Thymus (tissue), 11 donors: Measurements from ENCODE around the gene PDCD7. TPM values are rescaled to one million over a fixed set of nuclear protein-coding genes. Genes with fewer than 3 reads are reported as not detected.
A peak's percentile ranks its signal among the peaks of the same experiment; 100 is the strongest.

Experiments
- DNase-seq, 9 donors: peaks; one replicate each; pipeline ENCODE4 v3.0.0-alpha.2; 2013; ENCODE audit warnings: low spot score in 9 of 9, low read depth in 6 of 9, missing footprints in 1 of 9
- H3K27ac ChIP-seq, 2 donors: one replicate each; pipeline ENCODE4 v1.5.1; 2013; ENCODE audit warnings: control low read depth in 1 of 2, low read depth in 1 of 2, low read length in 1 of 2, mild to moderate bottlenecking in 1 of 2, moderate library complexity in 1 of 2
- H3K27me3 ChIP-seq, 2 donors: one replicate each; pipeline ENCODE4 v1.5.1; 2013; ENCODE audit warnings: low read length in 1 of 2; ENCODE audit not compliant: control insufficient read depth in 2 of 2, insufficient read depth in 1 of 2
- H3K36me3 ChIP-seq, 2 donors: one replicate each; pipeline ENCODE4 v1.5.1; 2013; ENCODE audit warnings: low read length in 1 of 2, mild to moderate bottlenecking in 1 of 2, moderate library complexity in 1 of 2; ENCODE audit not compliant: control insufficient read depth in 2 of 2, insufficient read depth in 2 of 2
- H3K4me1 ChIP-seq, 2 donors: one replicate each; pipeline ENCODE4 v1.5.1; 2013; ENCODE audit warnings: low read length in 2 of 2; ENCODE audit not compliant: control insufficient read depth in 2 of 2, insufficient read depth in 2 of 2
- H3K4me3 ChIP-seq, 2 donors: one replicate each; pipeline ENCODE4 v1.5.1; 2013; ENCODE audit warnings: low read length in 2 of 2, control low read depth in 1 of 2, mild to moderate bottlenecking in 1 of 2
- H3K9me3 ChIP-seq, 2 donors: one replicate each; pipeline ENCODE4 v1.5.1; 2013; ENCODE audit warnings: low read length in 1 of 2, mild to moderate bottlenecking in 1 of 2; ENCODE audit not compliant: control insufficient read depth in 2 of 2, insufficient read depth in 1 of 2
- WGBS: extraction: QIAGEN DNeasy Blood & Tissue Kit; methylation state at CpG from one replicate; pipeline ENCODE4 v1.1.7; 2013; 5-methylcytosine and 5-hydroxymethylcytosine counted together
- polyA plus RNA-seq: library from polyadenylated mRNA; stranded (reverse); fragments of 200-250 nt; gene quantifications from one replicate; pipeline ENCODE4 v1.2.3, GENCODE V29; 2013
- total RNA-seq: library from RNA; stranded (reverse); fragments of 120-200 nt; gene quantifications from one replicate; pipeline ENCODE4 v1.2.4, GENCODE V29; 2013
- donor health status: healthy.

The PDCD7 gene
- total and polyA plus RNA-seq, 2 donors: 12.2 to 16.6 TPM

GRCh38 chr15:65083262-65083701, 50.3 kb downstream of the PDCD7 start:
- 87% methylated on average over 7 of the region's 7 CpGs for WGBS
- Histone ChIP-seq H3K4me3 (no peak overlapping the region), H3K27ac (no peak overlapping the region), H3K36me3 (no peaks in the 10 kb centered on the region), H3K9me3 (no peaks in the 10 kb centered on the region), H3K4me1 (peaks cover 2 to 12% of the 10 kb centered on the region in 2 donors), H3K27me3 (peaks cover 0 to 25% of the 10 kb centered on the region in 2 donors)
- DNase-seq: no peak

- H3K9me3 ChIP-seq: no peaks in the 10 kb centered on the region
- peaks cover 2 to 14% of the 10 kb centered on the region in 2 donors for H3K4me1 ChIP-seq
- H3K36me3 ChIP-seq: no peaks in the 10 kb centered on the region
- H3K27ac ChIP-seq: no peak overlapping the region
- no peak overlapping the region for H3K4me3 ChIP-seq
- peak in 4 of 9 donors; percentile 13 to 39 (median 22) for DNase-seq
- WGBS: 6% methylated on average over 7 of the region's 7 CpGs
- H3K27me3 ChIP-seq: peaks cover 3 to 34% of the 10 kb centered on the region in 2 donors
Measured at GRCh38 chr15:65082303-65082953, 51.2 kb downstream of the PDCD7 start.

GRCh38 chr15:65081758-65082157, 51.9 kb downstream of the PDCD7 start:
- H3K27ac ChIP-seq: no peak overlapping the region
- no peak for DNase-seq
- H3K36me3 ChIP-seq: no peaks in the 10 kb centered on the region
- peaks cover 4 to 40% of the 10 kb centered on the region in 2 donors for H3K27me3 ChIP-seq
- peaks cover 2 to 14% of the 10 kb centered on the region in 2 donors for H3K4me1 ChIP-seq
- no peaks in the 10 kb centered on the region for H3K9me3 ChIP-seq
- 66% methylated on average over 5 of the region's 5 CpGs for WGBS
- H3K4me3 ChIP-seq: no peak overlapping the region

GRCh38 chr15:65081270-65081669, 52.3 kb downstream of the PDCD7 start:
- Histone ChIP-seq H3K27ac (no peak overlapping the region), H3K4me1 (peaks cover 2 to 14% of the 10 kb centered on the region in 2 donors), H3K4me3 (no peak overlapping the region), H3K27me3 (peaks cover 4 to 45% of the 10 kb centered on the region in 2 donors), H3K36me3 (no peaks in the 10 kb centered on the region), H3K9me3 (no peaks in the 10 kb centered on the region)
- WGBS: 78% methylated on average over 6 of the region's 6 CpGs
- no peak for DNase-seq

GRCh38 chr15:65079580-65079979, 54.0 kb downstream of the PDCD7 start:
- H3K4me1 ChIP-seq: peaks cover 2 to 14% of the 10 kb centered on the region in 2 donors
- H3K27me3 ChIP-seq: peaks cover 4 to 39% of the 10 kb centered on the region in 2 donors
- H3K4me3 ChIP-seq: no peak overlapping the region
- no peaks in the 10 kb centered on the region for H3K9me3 ChIP-seq
- H3K27ac ChIP-seq: no peak overlapping the region
- no peaks in the 10 kb centered on the region for H3K36me3 ChIP-seq
- WGBS: 98% methylated on average over 5 of the region's 5 CpGs
- DNase-seq: no peak

GRCh38 chr15:65077981-65078352, 55.6 kb downstream of the PDCD7 start:
- peaks cover 4 to 37% of the 10 kb centered on the region in 2 donors for H3K27me3 ChIP-seq
- H3K27ac ChIP-seq: no peak overlapping the region
- peaks cover 2 to 14% of the 10 kb centered on the region in 2 donors for H3K4me1 ChIP-seq
- H3K4me3 ChIP-seq: no peak overlapping the region
- H3K36me3 ChIP-seq: no peaks in the 10 kb centered on the region
- peak in 5 of 9 donors; percentile 11 to 57 (median 34) for DNase-seq
- 24% methylated on average over 24 of the region's 24 CpGs for WGBS
- no peaks in the 10 kb centered on the region for H3K9me3 ChIP-seq

- Histone ChIP-seq H3K27ac (no peak overlapping the region), H3K4me1 (peaks cover 2 to 13% of the 10 kb centered on the region in 2 donors), H3K27me3 (peaks cover 4 to 35% of the 10 kb centered on the region in 2 donors), H3K9me3 (no peaks in the 10 kb centered on the region), H3K36me3 (no peaks in the 10 kb centered on the region), H3K4me3 (no peak overlapping the region)
- 79% methylated on average over 85 of the region's 85 CpGs for WGBS
- DNase-seq: no peak
Measured at GRCh38 chr15:65077291-65077980, 56.2 kb downstream of the PDCD7 start.

- Histone ChIP-seq H3K4me1 (peaks cover 1 to 6% of the 10 kb centered on the region in 2 donors), H3K36me3 (no peaks in the 10 kb centered on the region), H3K4me3 (no peak within 1 kb of the TSS), H3K27ac (no peak within 1 kb of the TSS), H3K9me3 (no peaks in the 10 kb centered on the region), H3K27me3 (peaks cover 4 to 33% of the 10 kb centered on the region in 2 donors)
- no peak for DNase-seq
- 92% methylated on average over 73 of the region's 73 CpGs for WGBS
Measured at GRCh38 chr15:65076486-65077290, 56.9 kb downstream of the PDCD7 start, which contains the start of gene KBTBD13. KBTBD13 (plus strand) TSS chr15:65076746; CDS start chr15:65076816, 70 bp downstream.
